GF-D8 (cell line): ENCODE results near the gene USP32.

Source experiments
- DNase-seq: peaks from one replicate; lab custom pipeline; 2025; lab: John Stamatoyannopoulos, UW

Gene USP32

DNA sequence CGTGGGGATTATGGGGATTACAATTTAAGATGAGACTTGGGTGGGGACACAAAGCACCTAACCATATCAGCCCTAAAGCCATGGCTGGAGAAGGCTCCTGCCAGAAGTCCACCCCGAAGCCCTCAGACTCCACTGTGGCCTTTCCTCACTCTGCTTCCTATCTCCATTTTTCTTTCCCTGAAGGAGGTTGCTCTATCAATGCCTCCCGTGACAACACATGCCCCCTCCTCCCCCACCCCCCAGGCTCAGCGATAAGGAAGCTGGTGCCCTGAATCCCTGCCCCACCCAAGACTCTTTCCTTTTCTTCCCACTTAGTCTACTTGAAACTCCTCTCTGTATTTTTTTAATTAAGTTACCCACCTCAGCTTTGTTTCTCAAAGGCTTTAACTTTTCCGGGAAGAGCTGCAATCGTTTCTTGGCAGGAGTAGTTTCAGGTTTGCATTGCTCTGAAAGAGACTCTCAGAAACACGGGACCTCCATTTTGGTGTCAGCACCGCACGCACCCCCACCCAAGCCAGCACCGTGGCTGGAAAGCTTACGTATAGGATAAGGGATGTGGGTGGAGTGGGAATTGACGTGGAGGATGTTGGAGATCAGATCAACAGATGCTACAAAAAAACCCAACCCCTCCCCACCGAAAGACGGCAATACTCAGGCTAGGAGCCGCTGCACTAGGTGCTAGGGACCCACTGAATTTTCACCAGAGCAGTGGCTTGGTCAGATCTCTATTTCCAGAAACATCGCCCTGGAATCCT, 257.4 kb downstream of the USP32 start:
- DNase-seq = no peak

DNA sequence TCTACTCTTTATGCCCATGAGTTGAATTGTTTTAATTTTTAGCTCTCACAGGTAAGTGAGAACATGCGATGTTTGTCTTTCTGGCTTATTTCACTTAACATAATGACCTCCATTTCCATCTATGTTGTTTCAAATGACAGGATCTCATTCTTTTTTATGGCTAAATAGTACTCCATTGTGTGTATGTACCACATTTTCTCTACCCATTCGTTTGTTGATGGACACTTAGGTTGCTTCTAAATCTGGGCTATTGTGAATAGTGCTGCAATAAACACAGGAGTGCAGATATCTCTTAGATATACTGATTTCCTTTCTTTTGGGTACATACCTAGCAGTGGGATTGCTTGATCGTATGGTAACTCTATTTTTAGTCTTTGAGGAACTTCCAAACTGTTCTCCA, 261.5 kb downstream of the USP32 start:
- DNase-seq = no peak

DNA sequence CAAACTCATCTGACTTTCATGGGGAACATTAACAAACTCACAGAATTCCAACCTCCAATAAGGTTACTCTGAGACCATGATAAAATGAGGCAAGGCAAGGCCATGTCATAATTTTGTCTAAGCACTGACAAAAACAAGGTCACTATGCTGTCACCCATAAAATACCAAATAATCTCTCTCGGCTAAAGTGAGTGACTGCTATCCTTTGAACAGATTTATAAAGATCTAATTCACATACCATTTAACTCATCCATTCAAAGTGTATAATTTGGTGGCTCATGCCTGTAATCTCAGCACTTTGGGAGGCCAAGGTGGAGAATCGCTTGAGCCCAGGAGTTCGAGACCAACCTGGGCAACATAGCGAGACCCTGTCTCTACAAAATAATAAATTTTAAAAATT, 262.8 kb downstream of the USP32 start:
- DNase-seq = no peak
